Psoas muscle (tissue), 8 donors: ENCODE measurements around the gene NLE1. TPM values are rescaled to one million over a fixed set of nuclear protein-coding genes. Genes with fewer than 3 reads are reported as not detected.

Experiments
- ATAC-seq, 4 donors: fragments of 200-7000 bp; cut with Tn5 transposase; one replicate each; pipeline ENCODE4 v1.9.1; 2020; ENCODE audit warnings: moderate library complexity in 3 of 4, mild to moderate bottlenecking in 2 of 4
- DNase-seq, 2 donors: peaks; one replicate each; pipeline ENCODE4 v3.0.0-alpha.2; 2020
- H3K27ac ChIP-seq: fragments of 200-600 bp; one replicate; pipeline ENCODE4 v1.8.0; 2022
- H3K27me3 ChIP-seq, 3 donors: fragments of 200-600 bp in 1 of 3; one replicate each; pipeline versions ENCODE4 v1.6.1 to v1.8.0; 2013 to 2022; ENCODE audit warnings: low read length in 2 of 3, mild to moderate bottlenecking in 2 of 3, moderate library complexity in 1 of 3; ENCODE audit not compliant: insufficient read depth in 3 of 3
- H3K36me3 ChIP-seq, 2 donors: fragments of 200-600 bp in 1 of 2; one replicate each; pipeline versions ENCODE4 v1.6.1 to v1.8.0; 2013 to 2022; ENCODE audit warnings: low read depth in 1 of 2, mild to moderate bottlenecking in 1 of 2, moderate library complexity in 1 of 2; ENCODE audit not compliant: insufficient read depth in 1 of 2
- H3K4me1 ChIP-seq: fragments of 200-600 bp; one replicate; pipeline ENCODE4 v1.8.0; 2022
- H3K4me3 ChIP-seq: fragments of 200-600 bp; one replicate; pipeline ENCODE4 v1.8.0; 2022; ENCODE audit warnings: mild to moderate bottlenecking
- H3K9me3 ChIP-seq: fragments of 200-600 bp; one replicate; pipeline ENCODE4 v1.8.0; 2022
- CTCF ChIP-seq: fragments of 200-600 bp; IDR thresholded peaks from one replicate; pipeline ENCODE4 v1.8.0; 2022; ENCODE audit warnings: antibody characterized with exemption
- WGBS, 3 donors: extraction: QIAGEN DNeasy Blood & Tissue Kit; methylation state at CpG; one replicate each; pipeline versions ENCODE4 v1.1.6 to v1.1.7; 2013; 5-methylcytosine and 5-hydroxymethylcytosine counted together
- intact Hi-C, 2 donors: fragments of 100-400 bp; cut with DNase I; formaldehyde crosslinking; loops; one replicate each; pipeline versions ENCODE4 v1.11.0 to v1.14.2; 2022
- polyA plus RNA-seq, 3 donors: library from polyadenylated mRNA; stranded (reverse); fragments of 200-250 nt; gene quantifications; one replicate each; pipeline ENCODE4 v1.2.3, GENCODE V29; 2013
- total RNA-seq, 4 donors: library from RNA; stranded (reverse); fragmentation: NEBNext Ultra II Directional in 2 of 4; extraction: Animal tissue kit (Norgen Biotek cat#: 25700) in 2 of 4; gene quantifications; one replicate each; pipeline versions ENCODE4 v1.2.1 to v1.2.4, GENCODE V29; 2021 to 2023
- donor health status: healthy with polysubstance abuse.
- donor health status: DM: no; HTN: no; CAD: no; lungs with moderate emphysema.
- donor health status: Bipolar disorder and iron deficiency.
- donor health status: healthy.
- donor health status: DM: yes; HTN: yes; CAD: no.
- donor health status: DM: no; HTN: no; CAD: no.
- donor health status: DM: no; HTN: no; CAD: no.
- donor health status: DM: yes; HTN: yes; CAD: no.

Gene NLE1
- total and polyA plus RNA-seq, 7 donors, result 9.1 to 15.6 (median 10.4) TPM

- no peak for DNase-seq
- TF ChIP-seq CTCF, result no peak
- intact Hi-C loops, result no loop called here
- Histone ChIP-seq H3K36me3 (peaks cover 0 to 100% of the 10 kb centered on the region in 2 donors), H3K27ac (no peak overlapping the region), H3K9me3 (no peaks in the 10 kb centered on the region), H3K4me1 (no peaks in the 10 kb centered on the region), H3K4me3 (no peak overlapping the region), H3K27me3 (no peaks in the 10 kb centered on the region)
- no peak for ATAC-seq
- WGBS, 3 donors, result 66 to 79% (median 78%) methylated on average over 5 of the region's 5 CpGs
Observed at GRCh38 chr17:35166526-35166925, 24.4 kb upstream of the NLE1 start.

GRCh38 chr17:35164716-35165115, 22.6 kb upstream of the NLE1 start:
- Histone ChIP-seq H3K36me3 (peaks cover 0 to 100% of the 10 kb centered on the region in 2 donors), H3K27ac (no peak overlapping the region), H3K9me3 (no peaks in the 10 kb centered on the region), H3K27me3 (no peaks in the 10 kb centered on the region), H3K4me3 (no peak overlapping the region), H3K4me1 (no peaks in the 10 kb centered on the region)
- ATAC-seq (no peak), DNase-seq (no peak)
- WGBS, 3 donors, result 68 to 85% (median 72%) methylated on average over 5 of the region's 5 CpGs
- intact Hi-C loops, result no loop called here
- no peak for TF ChIP-seq CTCF

GRCh38 chr17:35163886-35164285, 21.8 kb upstream of the NLE1 start:
- ATAC-seq, result no peak
- Histone ChIP-seq H3K9me3 (no peaks in the 10 kb centered on the region), H3K4me3 (no peak overlapping the region), H3K4me1 (no peaks in the 10 kb centered on the region), H3K36me3 (peaks cover 2 to 100% of the 10 kb centered on the region in 2 donors), H3K27ac (no peak overlapping the region), H3K27me3 (no peaks in the 10 kb centered on the region)
- intact Hi-C loops, result no loop called here
- WGBS, 3 donors, result 93 to 97% (median 97%) methylated on average over 7 of the region's 7 CpGs
- no peak for TF ChIP-seq CTCF
- DNase-seq, result no peak

- Histone ChIP-seq H3K9me3 (no peaks in the 10 kb centered on the region), H3K4me3 (no peak overlapping the region), H3K27ac (no peak overlapping the region), H3K27me3 (no peaks in the 10 kb centered on the region), H3K36me3 (peaks cover 2 to 100% of the 10 kb centered on the region in 2 donors), H3K4me1 (no peaks in the 10 kb centered on the region)
- no peak for ATAC-seq
- no peak for TF ChIP-seq CTCF
- no peak for DNase-seq
- 73 to 88% (median 84%) methylated on average over 4 of the region's 4 CpGs for WGBS, 3 donors
- intact Hi-C loops, result no loop called here
Observed at GRCh38 chr17:35162755-35163154, 20.7 kb upstream of the NLE1 start.

GRCh38 chr17:35161281-35161761, 19.2 kb upstream of the NLE1 start:
- no peak overlapping the region for H3K27ac ChIP-seq
- H3K36me3 ChIP-seq, result peaks cover 2 to 100% of the 10 kb centered on the region in 2 donors
- H3K27me3 ChIP-seq, result no peaks in the 10 kb centered on the region
- WGBS, 3 donors, result 70 to 84% (median 70%) methylated on average over 3 of the region's 3 CpGs
- no peak overlapping the region for H3K4me3 ChIP-seq
- ATAC-seq, result no peak
- intact Hi-C loops, result no loop called here
- no peaks in the 10 kb centered on the region for H3K4me1 ChIP-seq
- no peak for DNase-seq
- TF ChIP-seq CTCF, result no peak
- H3K9me3 ChIP-seq, result no peaks in the 10 kb centered on the region
